NT2/D1 (cell line): ENCODE results near the gene MAP3K6.

Experiments used
- DNase-seq: peaks from one replicate; pipeline ENCODE4 v3.0.0-alpha.2; 2011; ENCODE audit warnings: low read depth, low spot score
- H3K27me3 ChIP-seq: 2 replicates; pipeline ENCODE4 v1.6.0; 2011; ENCODE audit warnings: mild to moderate bottlenecking; ENCODE audit not compliant: insufficient read length, insufficient read depth
- H3K36me3 ChIP-seq: 2 replicates; pipeline ENCODE4 v1.6.1; 2011; ENCODE audit warnings: mild to moderate bottlenecking, low read length, mixed read lengths; ENCODE audit not compliant: insufficient read depth, insufficient read length
- H3K4me1 ChIP-seq: 2 replicates; pipeline ENCODE4 v1.5.1; 2011; ENCODE audit not compliant: insufficient read depth, insufficient read length
- H3K4me3 ChIP-seq: 2 replicates; pipeline ENCODE4 v1.5.1; 2011; ENCODE audit warnings: low read depth; ENCODE audit not compliant: insufficient read length
- H3K9ac ChIP-seq: 2 replicates; pipeline ENCODE4 v1.6.0; 2011; ENCODE audit warnings: low read depth; ENCODE audit not compliant: insufficient read length
- H3K9me3 ChIP-seq: 2 replicates; pipeline ENCODE4 v1.5.1; 2011; ENCODE audit warnings: mild to moderate bottlenecking, low read length; ENCODE audit not compliant: insufficient read depth
- SUZ12 ChIP-seq: IDR thresholded peaks from 2 replicates; pipeline ENCODE4 v1.6.1; 2011; ENCODE audit not compliant: insufficient read length, insufficient read depth; ENCODE audit errors: extremely low read depth
- YY1 ChIP-seq: IDR thresholded peaks from 2 replicates; pipeline ENCODE4 v1.6.1; 2011; ENCODE audit not compliant: insufficient read length, insufficient read depth
- ZNF274 ChIP-seq: IDR thresholded peaks from 2 replicates; pipeline ENCODE4 v1.6.1; 2011; ENCODE audit warnings: mild to moderate bottlenecking, low read depth, low read length

MAP3K6 gene

DNA sequence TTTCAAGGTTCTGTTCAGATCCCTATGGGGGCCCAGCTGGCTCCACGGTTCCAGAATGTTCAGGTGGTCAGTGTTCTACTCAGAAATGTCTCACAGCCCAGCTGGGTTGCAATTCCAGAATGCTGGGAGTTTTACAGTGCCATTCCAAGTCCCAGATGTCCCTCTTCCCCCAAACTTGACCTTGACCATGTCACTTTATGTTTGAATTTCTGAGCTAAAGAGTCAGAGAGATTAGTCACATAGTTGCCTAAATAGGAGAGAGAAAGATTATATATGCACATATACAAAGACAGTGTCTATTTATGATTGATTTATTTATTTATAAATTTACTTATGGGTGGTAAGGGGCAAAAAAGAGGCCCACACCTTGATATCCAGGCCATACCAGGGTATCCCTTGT is 28.2 kb upstream of the MAP3K6 start:
- Histone ChIP-seq H3K9ac (no peak overlapping the region), H3K4me3 (no peak overlapping the region), H3K9me3 (no peaks in the 10 kb centered on the region), H3K36me3 (peaks cover 13% of the 10 kb centered on the region), H3K27me3 (peaks cover 12% of the 10 kb centered on the region), H3K4me1 (peaks cover 51% of the 10 kb centered on the region)
- no peak for DNase-seq
- TF ChIP-seq YY1, result no peak
- no peak for TF ChIP-seq ZNF274
- TF ChIP-seq SUZ12, result no peak

GRCh38 chr1:27394282-27394658 is 27.5 kb upstream of the MAP3K6 start:
- no peak for TF ChIP-seq YY1
- no peak for TF ChIP-seq ZNF274
- TF ChIP-seq SUZ12, result no peak
- DNase-seq, result no peak
- Histone ChIP-seq H3K9me3 (no peaks in the 10 kb centered on the region), H3K9ac (no peak overlapping the region), H3K36me3 (peaks cover 13% of the 10 kb centered on the region), H3K4me3 (no peak overlapping the region), H3K27me3 (peaks cover 12% of the 10 kb centered on the region), H3K4me1 (peaks cover 45% of the 10 kb centered on the region)

DNA sequence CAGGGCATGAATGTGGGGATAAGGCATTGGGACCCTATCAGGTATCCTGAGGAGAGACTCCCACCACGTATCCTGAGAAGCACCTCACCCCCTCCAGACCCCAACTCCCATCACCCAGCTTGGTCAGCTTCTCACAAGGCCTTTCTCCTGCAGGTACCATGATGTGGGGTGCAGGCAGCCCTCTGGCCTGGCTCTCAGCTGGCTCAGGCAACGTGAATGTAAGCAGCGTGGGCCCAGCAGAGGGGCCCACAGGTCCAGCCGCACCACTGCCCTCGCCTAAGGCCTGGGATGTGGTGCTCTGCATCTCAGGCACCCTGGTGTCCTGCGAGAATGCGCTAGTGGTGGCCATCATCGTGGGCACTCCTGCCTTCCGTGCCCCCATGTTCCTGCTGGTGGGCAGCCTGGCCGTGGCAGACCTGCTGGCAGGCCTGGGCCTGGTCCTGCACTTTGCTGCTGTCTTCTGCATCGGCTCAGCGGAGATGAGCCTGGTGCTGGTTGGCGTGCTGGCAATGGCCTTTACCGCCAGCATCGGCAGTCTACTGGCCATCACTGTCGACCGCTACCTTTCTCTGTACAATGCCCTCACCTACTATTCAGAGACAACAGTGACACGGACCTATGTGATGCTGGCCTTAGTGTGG is 27.0 kb upstream of the MAP3K6 start:
- DNase-seq, result no peak
- peak overlapping the region; percentile 83 for H3K9ac ChIP-seq
- TF ChIP-seq ZNF274 (no peak), SUZ12 (no peak), YY1 (no peak)
- H3K27me3 ChIP-seq, result peaks cover 12% of the 10 kb centered on the region
- no peaks in the 10 kb centered on the region for H3K9me3 ChIP-seq
- H3K4me1 ChIP-seq, result peaks cover 39% of the 10 kb centered on the region
- peaks cover 13% of the 10 kb centered on the region for H3K36me3 ChIP-seq
- H3K4me3 ChIP-seq, result peak overlapping the region; percentile 72

DNA sequence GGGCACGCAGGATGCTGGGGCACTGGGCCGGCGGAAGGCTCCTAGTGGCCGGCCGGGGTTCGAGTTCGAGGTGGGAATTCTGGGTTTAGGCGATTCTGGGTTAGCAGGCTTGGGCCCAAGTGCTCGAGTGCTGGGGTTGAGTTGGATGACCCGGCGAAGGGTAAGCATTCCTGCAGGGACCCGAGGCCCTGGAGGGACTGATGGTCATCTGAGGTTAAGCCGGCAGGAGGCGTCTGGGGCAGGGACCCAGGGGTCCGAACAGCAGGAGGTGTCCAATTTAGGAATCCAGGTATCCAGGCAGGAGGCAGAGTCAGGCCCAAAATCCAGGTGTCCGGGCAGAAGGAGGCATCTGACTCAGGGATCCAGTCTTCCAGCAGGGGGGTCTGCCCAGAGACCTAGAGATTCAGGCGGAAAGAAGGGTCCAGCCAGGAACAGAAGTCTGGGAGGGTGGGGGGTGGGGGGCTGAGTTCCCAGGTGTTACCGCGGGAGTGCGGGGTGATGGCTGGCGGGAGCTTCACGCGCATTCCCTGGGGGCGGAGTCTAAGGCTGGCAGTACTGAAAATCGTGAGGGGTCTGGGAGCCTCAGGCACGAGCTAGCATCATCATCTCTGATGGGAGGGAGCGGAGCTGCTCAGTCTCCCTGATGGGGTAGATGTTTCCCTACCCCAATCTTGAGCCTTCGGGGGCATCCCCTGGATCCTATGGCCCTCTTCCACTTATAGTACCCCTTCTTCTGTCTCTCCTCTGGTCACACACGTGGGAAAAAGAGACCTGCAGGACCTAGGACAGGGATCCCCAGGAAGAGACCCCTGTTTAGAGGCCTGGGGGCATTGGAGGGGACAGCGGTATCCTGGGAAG is 26.2 kb upstream of the MAP3K6 start:
- Histone ChIP-seq H3K36me3 (peaks cover 13% of the 10 kb centered on the region), H3K27me3 (peaks cover 12% of the 10 kb centered on the region), H3K9me3 (no peaks in the 10 kb centered on the region), H3K9ac (peak overlapping the region; percentile 83), H3K4me3 (peak overlapping the region; percentile 72), H3K4me1 (peaks cover 34% of the 10 kb centered on the region)
- DNase-seq, result no peak
- TF ChIP-seq SUZ12 (no peak), ZNF274 (no peak), YY1 (no peak)

GRCh38 chr1:27392096-27392777 is 25.5 kb upstream of the MAP3K6 start, which contains the start of gene GPR3:
GPR3 (plus strand) TSS chr1:27392622; CDS start chr1:27393799, 1,177 bp downstream.
- Histone ChIP-seq H3K4me1 (peaks cover 30% of the 10 kb centered on the region), H3K36me3 (peaks cover 13% of the 10 kb centered on the region), H3K9me3 (no peaks in the 10 kb centered on the region), H3K27me3 (peaks cover 12% of the 10 kb centered on the region), H3K4me3 (peak within 1 kb of the TSS; percentile 72), H3K9ac (peak within 1 kb of the TSS; percentile 83)
- TF ChIP-seq YY1 (no peak), ZNF274 (no peak), SUZ12 (no peak)
- peak; percentile 96 for DNase-seq

- DNase-seq, result no peak
- Histone ChIP-seq H3K9ac (peak overlapping the region; percentile 58), H3K27me3 (peaks cover 12% of the 10 kb centered on the region), H3K4me3 (no peak overlapping the region), H3K9me3 (no peaks in the 10 kb centered on the region), H3K4me1 (peaks cover 27% of the 10 kb centered on the region), H3K36me3 (peaks cover 13% of the 10 kb centered on the region)
- TF ChIP-seq ZNF274, result no peak
- TF ChIP-seq SUZ12, result no peak
- no peak for TF ChIP-seq YY1
Measured at GRCh38 chr1:27391511-27392095, 24.8 kb upstream of the MAP3K6 start.
